ENCODE measurements around the gene ZNF419. TPM values are rescaled to one million over a fixed set of nuclear protein-coding genes. Genes with fewer than 3 reads are reported as not detected.

The ZNF419 gene
- total RNA-seq (2022; extraction: Qiagen RNA extraction): 5.6 to 7.5 TPM (median 6.5 TPM) in 5 replicates

GRCh38 chr19:57487477-57488298 is at the start of gene ZNF419:
TSS of gene ZNF419 (plus strand) at chr19:57487750. CDS start at chr19:57487951, 201 bp downstream.

GRCh38 chr19:57477191-57478008 is 10.2 kb upstream of the ZNF419 start, which contains the start of gene ZNF772:
TSS of gene ZNF772 (minus strand) at chr19:57477566. CDS start at chr19:57477309, 257 bp downstream.

GRCh38 chr19:57499680-57500395 is 12.3 kb downstream of the ZNF419 start, which contains the start of gene ZNF773:
TSS of gene ZNF773 (plus strand) at chr19:57499938. CDS start at chr19:57500081, 143 bp downstream.

DNA sequence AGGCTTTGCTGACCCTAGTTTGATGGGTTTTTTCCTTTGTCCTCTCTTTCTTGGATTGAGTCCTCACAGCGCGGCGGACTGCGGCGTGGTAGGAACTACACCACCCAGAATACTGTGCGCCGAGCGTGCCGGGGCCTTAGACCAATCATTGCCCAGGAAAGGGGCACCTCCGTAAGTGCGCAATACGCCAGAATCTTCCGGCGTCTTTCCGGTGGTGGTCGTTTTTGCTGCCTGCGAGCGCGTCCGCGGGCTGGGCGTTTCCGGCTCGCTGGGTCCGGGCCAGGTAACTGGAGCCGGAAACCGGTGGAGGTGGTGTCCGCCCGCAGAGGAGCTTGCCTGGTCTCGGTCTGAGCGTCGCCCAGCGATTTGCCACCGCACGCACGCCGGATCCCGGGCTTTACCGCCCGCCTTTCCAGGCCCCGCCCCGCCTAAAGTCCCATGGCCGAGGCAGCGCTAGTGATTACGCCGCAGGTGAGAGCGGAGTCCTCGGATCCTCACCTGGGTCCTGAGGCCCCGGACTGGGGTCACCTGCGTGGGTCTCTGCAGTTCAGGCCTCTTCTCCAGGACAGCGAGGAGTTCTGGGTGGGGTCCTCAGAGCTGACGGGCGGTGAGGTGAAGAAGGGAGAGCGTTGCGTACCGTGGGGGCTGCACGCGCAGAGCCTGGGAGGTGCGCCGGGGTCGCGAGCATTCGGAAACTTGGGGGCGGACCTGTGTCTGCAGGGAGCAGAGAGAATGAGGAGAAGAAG is 39.8 kb downstream of the ZNF419 start, which contains the start of gene ZNF549:
Gene ZNF549 (plus strand): TSS at position 221 of the 746 bp plus-strand sequence. CDS start 218 bp downstream, at position 439.

Other genes with a start within 250 kb of the ZNF419 start
- 1.4 to 2.9 TPM (median 1.9 TPM) in 5 replicates for gene ZNF805, start 247.1 kb upstream of the ZNF419 start, total RNA-seq (2022; extraction: Qiagen RNA extraction)
- gene ZNF460, start 207.3 kb upstream of the ZNF419 start, total RNA-seq (2022; extraction: Qiagen RNA extraction): 0.84 to 1.2 TPM (median 0.95 TPM) in 5 replicates
- 1.3 to 2.0 TPM (median 1.4 TPM) in 5 replicates for gene ZNF543, start 167.3 kb upstream of the ZNF419 start, total RNA-seq (2022; extraction: Qiagen RNA extraction)
- 1.8 to 2.5 TPM (median 2.0 TPM) in 5 replicates for gene ZNF304, start 136.5 kb upstream of the ZNF419 start, total RNA-seq (2022; extraction: Qiagen RNA extraction)
- 12.7 to 15.4 TPM (median 14.8 TPM) in 5 replicates for gene TRAPPC2B, start 124.2 kb upstream of the ZNF419 start, total RNA-seq (2022; extraction: Qiagen RNA extraction)
- gene ZNF547, start 124.2 kb upstream of the ZNF419 start, total RNA-seq (2022; extraction: Qiagen RNA extraction): 1.00 to 1.9 TPM (median 1.1 TPM) in 5 replicates
- gene ZNF548, start 97.9 kb upstream of the ZNF419 start, total RNA-seq (2022; extraction: Qiagen RNA extraction): 2.9 to 4.1 TPM (median 3.7 TPM) in 5 replicates
- gene ZNF17, start 76.6 kb upstream of the ZNF419 start, total RNA-seq (2022; extraction: Qiagen RNA extraction): 4.3 to 7.3 TPM (median 5.2 TPM) in 5 replicates
- 14.6 to 15.7 TPM (median 15.2 TPM) in 5 replicates for gene ZNF749, start 52.4 kb upstream of the ZNF419 start, total RNA-seq (2022; extraction: Qiagen RNA extraction)
- 0.03 to 0.07 TPM (median 0.05 TPM) in 4 of 5 replicates, not detected in the other for gene VN1R1, start 30.6 kb upstream of the ZNF419 start, total RNA-seq (2022; extraction: Qiagen RNA extraction)
- gene ZNF772, start 10.2 kb upstream of the ZNF419 start, total RNA-seq (2022; extraction: Qiagen RNA extraction): 0.85 to 1.8 TPM (median 1.6 TPM) in 5 replicates
- gene ZNF773, start 12.2 kb downstream of the ZNF419 start, total RNA-seq (2022; extraction: Qiagen RNA extraction): 4.4 to 6.5 TPM (median 5.2 TPM) in 5 replicates
- gene ZNF549, start 39.6 kb downstream of the ZNF419 start, total RNA-seq (2022; extraction: Qiagen RNA extraction): 1.3 to 2.0 TPM (median 1.6 TPM) in 5 replicates
- gene ZNF550, start 72.1 kb downstream of the ZNF419 start, total RNA-seq (2022; extraction: Qiagen RNA extraction): 2.8 to 3.9 TPM (median 3.4 TPM) in 5 replicates
- 3.9 to 4.7 TPM (median 4.4 TPM) in 5 replicates for gene ZNF416, start 91.2 kb downstream of the ZNF419 start, total RNA-seq (2022; extraction: Qiagen RNA extraction)
- gene ZIK1, start 96.4 kb downstream of the ZNF419 start, total RNA-seq (2022; extraction: Qiagen RNA extraction): 0.07 TPM in 1 of 5 replicates, not detected in the others
- 4.8 to 6.2 TPM (median 5.4 TPM) in 5 replicates for gene ZNF530, start 112.1 kb downstream of the ZNF419 start, total RNA-seq (2022; extraction: Qiagen RNA extraction)
- gene ZNF134, start 126.5 kb downstream of the ZNF419 start, total RNA-seq (2022; extraction: Qiagen RNA extraction): 7.3 to 9.0 TPM (median 8.3 TPM) in 5 replicates
- gene ZNF211, start 145.4 kb downstream of the ZNF419 start, total RNA-seq (2022; extraction: Qiagen RNA extraction): 5.3 to 6.4 TPM (median 6.2 TPM) in 5 replicates
- gene ZSCAN4, start 181.2 kb downstream of the ZNF419 start, total RNA-seq (2022; extraction: Qiagen RNA extraction): not detected in 5 replicates
- 4.7 to 5.6 TPM (median 5.2 TPM) in 5 replicates for gene ZNF551, start 194.2 kb downstream of the ZNF419 start, total RNA-seq (2022; extraction: Qiagen RNA extraction)
- gene ZNF154, start 221.5 kb downstream of the ZNF419 start, total RNA-seq (2022; extraction: Qiagen RNA extraction): not detected in 5 replicates
- 0.84 to 1.1 TPM (median 1.0 TPM) in 5 replicates for gene ZNF671, start 239.9 kb downstream of the ZNF419 start, total RNA-seq (2022; extraction: Qiagen RNA extraction)